Measurements from ENCODE around the gene SLC26A3. TPM values are rescaled to one million over a fixed set of nuclear protein-coding genes. Genes with fewer than 3 reads are reported as not detected.
A peak's percentile ranks its signal among the peaks of the same experiment; 100 is the strongest.

Gene SLC26A3
- total RNA-seq, 2 donors from 2014 or later, result 2,382 to 3,814 TPM

DNA sequence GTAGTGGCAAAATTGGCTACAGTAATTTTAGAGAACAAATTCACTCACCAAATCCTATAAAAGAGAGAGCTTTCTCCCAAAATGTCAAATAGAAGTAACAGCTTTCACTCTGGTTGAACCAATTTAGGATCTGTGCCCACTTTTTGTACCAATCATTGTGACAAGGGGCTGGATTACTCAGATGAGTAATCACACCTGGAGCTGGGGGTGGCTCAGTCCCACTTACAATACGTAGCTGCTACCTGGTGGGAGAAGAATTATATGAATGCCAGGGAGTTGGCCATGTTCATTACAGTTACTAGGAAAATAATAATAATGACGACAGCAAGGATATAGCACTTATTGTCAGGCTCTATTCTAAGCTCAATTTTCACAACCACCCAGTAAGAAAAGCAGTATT is 23.4 kb upstream of the SLC26A3 start:
- ATAC-seq (no peak), DNase-seq (no peak)
- intact Hi-C loops (cut with DNase I, micrococcal nuclease), result no loop called here

GRCh38 chr7:107824858-107825257 is 21.8 kb upstream of the SLC26A3 start:
- intact Hi-C loops (cut with DNase I, micrococcal nuclease), result no loop called here
- ATAC-seq (no peak), DNase-seq (no peak)

DNA sequence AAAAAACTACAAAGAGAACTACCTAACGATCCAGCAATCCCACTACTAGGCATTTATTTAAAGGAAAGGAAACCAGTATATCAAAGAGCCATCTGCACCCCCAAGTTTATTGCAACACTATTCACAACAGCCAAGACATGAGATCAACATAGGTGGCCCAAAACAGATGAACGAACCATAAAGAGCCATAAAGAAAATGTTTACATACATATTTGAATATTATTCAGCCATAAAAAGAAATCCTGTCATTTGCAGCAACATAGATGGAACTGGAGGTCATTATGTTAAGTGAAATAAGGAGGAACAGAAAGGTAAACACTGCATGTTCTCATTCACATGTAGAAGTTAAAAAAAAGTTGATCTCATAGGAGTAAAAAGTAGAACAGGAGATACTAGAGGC is 15.6 kb upstream of the SLC26A3 start:
- ATAC-seq (no peak), DNase-seq (no peak)
- intact Hi-C loops (cut with DNase I, micrococcal nuclease), result no loop called here

GRCh38 chr7:107816011-107816566 is 13.1 kb upstream of the SLC26A3 start:
- no peak for DNase-seq
- ATAC-seq, result peak; percentile 49
- intact Hi-C loops (cut with DNase I, micrococcal nuclease), result no loop called here

GRCh38 chr7:107815254-107815882 is 12.3 kb upstream of the SLC26A3 start:
- ATAC-seq (peak; percentile 91), DNase-seq (no peak)
- intact Hi-C loops (cut with DNase I, micrococcal nuclease), result no loop called here

GRCh38 chr7:107813524-107813923 is 10.5 kb upstream of the SLC26A3 start:
- intact Hi-C loops (cut with DNase I, micrococcal nuclease), result no loop called here
- no peak for ATAC-seq
- no peak for DNase-seq

GRCh38 chr7:107811934-107812333 is 8.9 kb upstream of the SLC26A3 start:
- intact Hi-C loops (cut with DNase I, micrococcal nuclease), result no loop called here
- DNase-seq (no peak), ATAC-seq (no peak)

DNA sequence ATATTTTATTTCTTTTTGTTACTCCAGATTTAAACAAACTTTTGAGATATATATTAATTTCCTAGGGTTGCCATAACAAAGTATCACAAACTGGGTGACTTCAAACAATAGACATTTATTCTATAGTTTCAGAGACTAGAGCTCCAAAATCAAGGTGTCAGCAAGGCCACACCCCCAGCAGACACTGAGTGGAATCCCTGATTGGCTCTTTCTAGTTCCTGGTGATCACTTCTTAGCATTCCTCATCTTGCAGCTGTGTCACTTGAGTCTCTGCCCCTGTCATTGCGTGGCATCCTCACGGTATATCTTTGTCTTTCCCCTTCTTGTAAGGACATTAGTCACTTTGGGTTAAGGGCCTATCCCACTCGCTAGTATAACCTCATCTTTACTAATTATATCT is 7.6 kb upstream of the SLC26A3 start:
- no peak for ATAC-seq
- DNase-seq, result no peak
- intact Hi-C loops (cut with DNase I, micrococcal nuclease), result no loop called here

- no peak for DNase-seq
- intact Hi-C loops (cut with DNase I, micrococcal nuclease), result no loop called here
- ATAC-seq, result no peak
These were observed 6.2 kb upstream of the SLC26A3 start for GRCh38 chr7:107809179-107809578.

DNA sequence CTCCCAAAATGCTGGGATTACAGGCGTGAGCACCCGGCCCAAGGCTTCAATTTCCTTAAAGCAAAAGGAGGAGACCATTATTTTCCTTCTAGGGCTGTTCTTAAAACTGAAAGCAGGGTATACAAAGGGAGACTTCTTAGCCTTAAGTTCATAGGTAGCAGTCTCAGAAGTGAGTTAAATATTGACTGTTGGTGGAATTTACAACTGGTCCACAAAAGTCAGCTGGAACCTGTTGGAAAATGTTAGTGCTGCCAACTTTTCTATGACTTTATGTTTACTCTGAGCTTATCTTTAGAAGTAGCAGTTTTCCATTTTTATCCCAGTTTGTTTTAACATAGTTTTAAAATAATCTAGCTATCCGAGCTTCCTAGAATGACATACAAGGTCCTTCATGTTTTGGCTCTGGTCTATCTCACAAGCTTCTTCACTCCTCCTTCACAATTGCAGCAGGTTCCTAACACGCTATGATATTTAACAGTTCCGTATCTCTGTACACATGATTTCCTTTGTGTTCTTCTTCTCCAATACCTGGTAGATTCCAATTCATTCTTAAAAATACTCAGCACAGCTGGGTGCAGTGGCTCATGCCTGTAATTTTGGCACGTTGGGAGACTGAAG is 3.3 kb downstream of the SLC26A3 start:
- intact Hi-C loops (cut with DNase I, micrococcal nuclease), result no loop called here
- DNase-seq (no peak), ATAC-seq (peak; percentile 58)

DNA sequence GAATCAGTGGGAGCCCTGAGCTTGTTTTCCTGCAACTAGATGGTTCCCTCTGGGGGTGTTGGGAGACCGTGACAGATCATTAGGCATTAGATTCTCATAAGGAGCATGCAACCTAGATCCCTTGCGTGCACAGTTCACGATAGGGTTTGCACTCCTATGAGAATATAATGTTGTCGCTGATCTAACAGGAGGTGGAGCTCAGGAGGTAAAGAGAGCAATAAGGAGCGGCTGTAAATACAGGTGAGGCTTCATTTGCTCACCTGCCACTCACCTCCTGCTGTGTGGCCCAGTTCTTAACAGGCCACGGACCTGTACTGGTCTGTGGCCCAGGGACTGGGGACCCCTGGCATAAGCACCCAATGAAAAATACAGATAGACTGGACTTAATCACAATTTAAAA is 10.7 kb downstream of the SLC26A3 start:
- ATAC-seq (peak; percentile 53), DNase-seq (no peak)
- intact Hi-C loops (cut with DNase I, micrococcal nuclease), result no loop called here

DNA sequence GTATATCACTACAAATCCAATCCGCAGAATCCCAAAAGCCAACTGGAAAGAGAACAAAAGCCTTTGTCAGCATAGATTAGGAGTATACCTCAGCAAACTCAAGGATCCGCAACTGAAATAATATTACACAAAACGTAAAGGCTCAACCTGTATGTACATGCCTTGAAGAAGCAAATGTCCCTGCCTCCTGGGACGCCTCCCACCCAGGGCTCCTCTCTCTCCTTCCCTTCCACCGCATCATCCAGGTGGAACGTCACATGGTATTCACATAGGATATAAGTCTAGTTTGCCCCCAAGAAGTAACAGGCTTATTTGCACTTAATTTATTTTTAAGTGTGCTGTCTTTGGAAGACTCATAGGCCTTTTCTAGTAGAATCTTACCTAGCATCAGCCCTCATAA is 13.4 kb downstream of the SLC26A3 start:
- intact Hi-C loops (cut with DNase I, micrococcal nuclease), result no loop called here
- DNase-seq, result no peak
- ATAC-seq, result no peak

DNA sequence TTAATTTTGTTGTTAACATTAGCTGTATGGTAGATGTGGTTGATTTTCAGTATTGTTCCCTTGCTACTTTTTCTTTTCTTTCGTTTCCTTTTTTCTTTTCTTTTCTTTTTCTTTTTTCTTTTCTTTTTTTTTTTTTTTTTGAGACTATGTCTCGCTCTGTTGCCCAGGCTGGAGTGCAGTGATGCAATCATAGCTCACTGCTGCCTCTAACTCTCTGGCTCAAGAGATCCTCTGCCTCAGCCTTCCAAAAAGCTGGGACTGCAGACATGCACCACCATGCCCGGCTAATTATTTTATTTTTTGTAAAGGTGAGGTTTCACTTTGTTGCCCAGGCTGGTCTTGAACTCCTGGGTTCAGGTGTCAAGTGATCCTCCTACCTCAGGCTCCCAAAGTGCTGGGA is 14.4 kb downstream of the SLC26A3 start:
- DNase-seq, result no peak
- no peak for ATAC-seq
- intact Hi-C loops (cut with DNase I, micrococcal nuclease), result no loop called here

- intact Hi-C loops (cut with DNase I, micrococcal nuclease), result no loop called here
- no peak for DNase-seq
These were observed 14.8 kb downstream of the SLC26A3 start for GRCh38 chr7:107788216-107788615.

DNA sequence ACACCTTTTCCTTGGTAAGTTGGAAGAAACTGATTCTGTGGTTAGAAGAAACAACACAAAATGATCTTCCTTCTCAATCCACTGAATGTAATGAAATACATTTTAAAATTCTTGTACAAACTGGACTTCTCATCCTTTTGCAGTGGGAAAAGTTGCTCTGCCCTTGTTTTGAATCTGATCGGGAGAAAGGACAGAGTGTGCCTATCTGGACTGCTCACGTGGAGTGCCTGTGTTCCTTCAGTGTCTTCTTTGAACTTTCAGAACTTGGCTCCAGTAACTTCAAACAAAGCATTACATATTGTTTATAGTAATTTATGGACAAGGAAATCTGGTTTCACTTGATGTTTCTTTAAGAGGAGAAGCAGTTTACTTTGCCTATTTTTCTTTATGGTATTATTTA is 17.1 kb downstream of the SLC26A3 start:
- DNase-seq (peak in 1 of 2 donors; percentile 45), ATAC-seq (peak; percentile 45)
- intact Hi-C loops (cut with DNase I, micrococcal nuclease), result no loop called here

More at GRCh38 chr7:107788216-107788615, 14.8 kb downstream of the SLC26A3 start:
- no peak for ATAC-seq

GRCh38 chr7:107785170-107785569 is 17.9 kb downstream of the SLC26A3 start:
- intact Hi-C loops (cut with DNase I, micrococcal nuclease), result no loop called here
- ATAC-seq (peak; percentile 36), DNase-seq (no peak)

DNA sequence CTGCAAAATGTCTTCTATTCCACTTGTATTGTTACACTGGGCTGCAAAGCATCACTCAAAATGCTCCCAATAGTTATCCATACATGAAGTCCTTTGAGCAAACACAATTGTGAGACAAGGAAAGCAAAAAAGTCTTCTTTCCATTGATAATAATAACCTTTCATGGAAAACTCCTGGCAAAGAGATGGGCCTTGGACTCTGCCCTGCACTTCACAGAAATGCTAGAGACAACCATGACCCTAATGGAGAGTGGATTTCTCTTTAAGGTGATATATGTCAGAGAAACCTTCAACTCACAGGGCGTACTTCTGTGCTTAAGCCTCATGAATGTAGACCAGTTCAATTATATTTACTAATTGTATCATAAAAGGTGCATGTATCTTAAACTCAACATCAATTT is 19.4 kb downstream of the SLC26A3 start:
- intact Hi-C loops (cut with DNase I, micrococcal nuclease), result no loop called here
- DNase-seq, result no peak
- ATAC-seq, result no peak

GRCh38 chr7:107782374-107782773 is 20.6 kb downstream of the SLC26A3 start:
- DNase-seq, result no peak
- intact Hi-C loops (cut with DNase I, micrococcal nuclease), result no loop called here
- no peak for ATAC-seq

DNA sequence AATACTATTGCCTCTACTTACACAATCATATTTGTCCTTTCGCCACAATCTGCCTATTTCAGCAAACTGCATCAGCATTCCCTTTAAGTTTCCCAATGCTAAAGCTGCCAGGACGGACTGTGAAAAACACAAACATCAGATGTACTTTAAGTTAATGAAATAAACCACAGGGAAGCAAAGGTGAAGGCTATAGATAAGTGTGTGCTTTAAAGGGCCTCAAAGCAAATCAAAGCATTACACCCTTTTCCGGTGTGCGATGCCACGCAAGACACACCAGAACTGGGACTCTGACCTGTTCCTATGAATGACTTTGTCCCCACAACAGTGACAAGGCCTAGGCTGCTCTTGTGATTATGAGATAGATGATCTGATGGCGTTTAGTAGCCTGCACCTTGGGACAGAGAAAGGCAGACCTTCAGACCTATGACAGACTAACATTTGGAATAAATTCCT is 23.4 kb downstream of the SLC26A3 start:
- DNase-seq (peak in 1 of 2 donors; percentile 59), ATAC-seq (peak; percentile 64)
- intact Hi-C loops (cut with DNase I, micrococcal nuclease), result no loop called here

DNA sequence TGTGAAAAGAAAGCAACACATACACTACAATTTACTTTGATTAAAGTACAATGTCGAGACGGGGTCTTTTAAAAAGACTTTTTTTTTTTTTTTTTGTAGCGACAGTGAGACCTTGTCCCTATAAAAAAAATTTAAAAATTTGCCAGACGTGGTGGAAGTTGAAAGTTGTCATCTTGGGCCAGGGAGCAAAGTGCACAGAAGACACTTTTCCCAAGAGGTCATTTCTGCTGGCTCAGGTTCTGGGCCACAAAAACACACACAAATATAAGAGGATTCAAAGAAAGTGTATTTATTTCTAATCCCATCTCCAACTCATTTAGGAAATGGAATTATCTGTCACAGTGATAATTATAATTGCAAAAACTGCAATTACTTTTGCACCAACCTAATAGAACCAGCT is 24.7 kb downstream of the SLC26A3 start:
- no peak for ATAC-seq
- intact Hi-C loops (cut with DNase I, micrococcal nuclease), result no loop called here

DNA sequence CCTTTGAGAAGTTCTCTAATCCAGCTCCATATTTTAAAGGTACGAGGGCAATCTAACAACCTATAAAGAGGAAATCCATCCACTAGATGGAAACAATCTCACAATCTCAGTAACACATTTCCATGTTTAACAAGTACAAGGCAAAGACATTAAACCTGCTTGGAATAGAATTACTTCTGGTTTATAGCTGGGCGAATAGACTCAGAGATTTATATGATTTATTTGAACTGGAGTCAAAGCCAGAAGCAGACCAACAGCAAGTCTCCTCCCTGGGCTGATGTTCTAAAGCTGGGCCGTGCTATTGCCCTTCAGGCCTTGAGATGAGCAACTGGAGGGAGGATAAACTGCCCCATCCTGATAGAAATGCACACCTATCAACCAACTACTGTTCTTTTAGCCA is 25.3 kb downstream of the SLC26A3 start:
- DNase-seq (peak in 1 of 2 donors; percentile 50), ATAC-seq (peak; percentile 66)
- intact Hi-C loops (cut with DNase I, micrococcal nuclease), result no loop called here

More for the DNA sequence above, 24.7 kb downstream of the SLC26A3 start:
- no peak for DNase-seq

Measured in left colon (tissue), 2 donors.